Stimulated activated naive CD8-positive, alpha-beta T cell treated with anti-CD3 and anti-CD28 coated beads, Interleukin-15, amount 100 ng/mL, for 72 hours (primary cell): ENCODE measurements around the gene UBE2L6.

Experiments used
- ATAC-seq: fragments of 150-1000 bp; cut with Tn5 transposase; 2 replicates; pipeline ENCODE4 v1.10.0; 2021; ENCODE audit warnings: mild to moderate bottlenecking, moderate library complexity
- DNase-seq, 2 donors: peaks; one replicate each; pipeline ENCODE4 v3.0.0; 2021 to 2022
- H3K27ac Mint-ChIP-seq, 2 donors: one replicate each; pipeline ENCODE4 v1.8.0; 2022; ENCODE audit warnings: mild to moderate bottlenecking in 2 of 2, mixed read lengths in 2 of 2, moderate library complexity in 2 of 2
- H3K27me3 Mint-ChIP-seq: one replicate; pipeline ENCODE4 v1.8.0; 2022; ENCODE audit warnings: mixed read lengths
- H3K4me1 Mint-ChIP-seq: one replicate; pipeline ENCODE4 v1.8.0; 2022; ENCODE audit warnings: mild to moderate bottlenecking, mixed read lengths
- H3K4me3 Mint-ChIP-seq, 2 donors: one replicate each; pipeline ENCODE4 v1.8.0; 2022; ENCODE audit warnings: mild to moderate bottlenecking in 2 of 2, mixed read lengths in 2 of 2, moderate library complexity in 1 of 2
- H3K9me3 Mint-ChIP-seq, 2 donors: one replicate each; pipeline ENCODE4 v1.8.0; 2022; ENCODE audit warnings: mixed read lengths in 2 of 2

UBE2L6 gene

GRCh38 chr11:57521116-57521515, 46.4 kb downstream of the UBE2L6 start:
- no peaks in the 10 kb centered on the region for H3K9me3 Mint-ChIP-seq
- H3K4me1 Mint-ChIP-seq: peaks cover 8% of the 10 kb centered on the region
- H3K4me3 Mint-ChIP-seq: no peak overlapping the region
- DNase-seq (no peak), ATAC-seq (no peak)
- no peak overlapping the region for H3K27ac Mint-ChIP-seq
- H3K27me3 Mint-ChIP-seq: no peaks in the 10 kb centered on the region

- no peaks in the 10 kb centered on the region for H3K27me3 Mint-ChIP-seq
- peak overlapping the region; percentile 91 to 96 for H3K27ac Mint-ChIP-seq
- no peak for DNase-seq
- H3K4me3 Mint-ChIP-seq: peak overlapping the region; percentile 100
- no peak for ATAC-seq
- peaks cover 40% of the 10 kb centered on the region for H3K4me1 Mint-ChIP-seq
- no peaks in the 10 kb centered on the region for H3K9me3 Mint-ChIP-seq
These were observed 51.4 kb downstream of the UBE2L6 start for GRCh38 chr11:57516061-57516443.

GRCh38 chr11:57515332-57516060, 52.0 kb downstream of the UBE2L6 start, which contains the start of gene SLC43A1:
TSS of gene SLC43A1 (minus strand) at chr11:57515702. CDS start at chr11:57514111, 1,591 bp downstream.
- Mint-ChIP-seq H3K4me3 (peak within 1 kb of the TSS; percentile 100), H3K27me3 (no peaks in the 10 kb centered on the region), H3K9me3 (no peaks in the 10 kb centered on the region), H3K4me1 (peaks cover 40% of the 10 kb centered on the region), H3K27ac (peak within 1 kb of the TSS; percentile 96)
- DNase-seq (peak; percentile 35 to 56), ATAC-seq (peak; percentile 52)

GRCh38 chr11:57514538-57515331, 52.7 kb downstream of the UBE2L6 start:
- Mint-ChIP-seq H3K27ac (peak overlapping the region; percentile 96), H3K4me1 (peaks cover 44% of the 10 kb centered on the region), H3K4me3 (peak overlapping the region; percentile 100), H3K9me3 (no peaks in the 10 kb centered on the region), H3K27me3 (no peaks in the 10 kb centered on the region)
- peak; percentile 67 for ATAC-seq
- DNase-seq: peak; percentile 50 to 52

GRCh38 chr11:57513911-57514537, 53.4 kb downstream of the UBE2L6 start:
- peak; percentile 65 for ATAC-seq
- Mint-ChIP-seq H3K27me3 (no peaks in the 10 kb centered on the region), H3K4me3 (peak overlapping the region; percentile 100), H3K9me3 (no peaks in the 10 kb centered on the region), H3K4me1 (peaks cover 51% of the 10 kb centered on the region), H3K27ac (peak overlapping the region; percentile 96)
- peak; percentile 35 to 39 for DNase-seq

- H3K27ac Mint-ChIP-seq: peak overlapping the region in 1 of 2 donors; percentile 85
- no peaks in the 10 kb centered on the region for H3K27me3 Mint-ChIP-seq
- peaks cover 51% of the 10 kb centered on the region for H3K4me1 Mint-ChIP-seq
- ATAC-seq (no peak), DNase-seq (no peak)
- no peaks in the 10 kb centered on the region for H3K9me3 Mint-ChIP-seq
- peak overlapping the region; percentile 100 for H3K4me3 Mint-ChIP-seq
These were observed 54.0 kb downstream of the UBE2L6 start for GRCh38 chr11:57513452-57513795.

GRCh38 chr11:57512646-57513451, 54.6 kb downstream of the UBE2L6 start:
- ATAC-seq (no peak), DNase-seq (no peak)
- H3K4me3 Mint-ChIP-seq: peak overlapping the region; percentile 100
- peak overlapping the region in 1 of 2 donors; percentile 95 for H3K27ac Mint-ChIP-seq
- peaks cover 51% of the 10 kb centered on the region for H3K4me1 Mint-ChIP-seq
- no peaks in the 10 kb centered on the region for H3K27me3 Mint-ChIP-seq
- no peaks in the 10 kb centered on the region for H3K9me3 Mint-ChIP-seq

- H3K9me3 Mint-ChIP-seq: no peaks in the 10 kb centered on the region
- ATAC-seq (peak; percentile 24), DNase-seq (no peak)
- peak overlapping the region; percentile 100 for H3K4me3 Mint-ChIP-seq
- peak overlapping the region; percentile 91 to 95 for H3K27ac Mint-ChIP-seq
- H3K27me3 Mint-ChIP-seq: no peaks in the 10 kb centered on the region
- peaks cover 51% of the 10 kb centered on the region for H3K4me1 Mint-ChIP-seq
These were observed 55.6 kb downstream of the UBE2L6 start for GRCh38 chr11:57511741-57512430.

- H3K27me3 Mint-ChIP-seq: no peaks in the 10 kb centered on the region
- H3K9me3 Mint-ChIP-seq: no peaks in the 10 kb centered on the region
- H3K4me1 Mint-ChIP-seq: peaks cover 36% of the 10 kb centered on the region
- ATAC-seq (no peak), DNase-seq (no peak)
- no peak overlapping the region for H3K27ac Mint-ChIP-seq
- no peak overlapping the region for H3K4me3 Mint-ChIP-seq
These were observed 58.9 kb downstream of the UBE2L6 start for GRCh38 chr11:57508341-57509170.

GRCh38 chr11:57506522-57506921, 61.0 kb downstream of the UBE2L6 start:
- H3K27ac Mint-ChIP-seq: no peak overlapping the region

GRCh38 chr11:57504511-57504910, 63.0 kb downstream of the UBE2L6 start:
- H3K27me3 Mint-ChIP-seq: no peaks in the 10 kb centered on the region
- peaks cover 17% of the 10 kb centered on the region for H3K4me1 Mint-ChIP-seq
- H3K27ac Mint-ChIP-seq: no peak overlapping the region
- DNase-seq (no peak), ATAC-seq (no peak)
- H3K4me3 Mint-ChIP-seq: no peak overlapping the region
- no peaks in the 10 kb centered on the region for H3K9me3 Mint-ChIP-seq

More at GRCh38 chr11:57506522-57506921, 61.0 kb downstream of the UBE2L6 start:
- peaks cover 15% of the 10 kb centered on the region for H3K4me1 Mint-ChIP-seq
- ATAC-seq: no peak
- no peaks in the 10 kb centered on the region for H3K9me3 Mint-ChIP-seq
- no peak for DNase-seq
- no peak overlapping the region for H3K4me3 Mint-ChIP-seq
- H3K27me3 Mint-ChIP-seq: no peaks in the 10 kb centered on the region

- DNase-seq (no peak), ATAC-seq (no peak)
- peak overlapping the region in 1 of 2 donors; percentile 3 for H3K4me3 Mint-ChIP-seq
- peaks cover 14% of the 10 kb centered on the region for H3K4me1 Mint-ChIP-seq
- H3K9me3 Mint-ChIP-seq: no peaks in the 10 kb centered on the region
- H3K27ac Mint-ChIP-seq: no peak overlapping the region
- H3K27me3 Mint-ChIP-seq: no peaks in the 10 kb centered on the region
These were observed 64.6 kb downstream of the UBE2L6 start for GRCh38 chr11:57502870-57503269.

- no peak for ATAC-seq
- no peaks in the 10 kb centered on the region for H3K9me3 Mint-ChIP-seq
- no peak overlapping the region for H3K27ac Mint-ChIP-seq
These were observed 65.1 kb downstream of the UBE2L6 start for GRCh38 chr11:57502376-57502775.

GRCh38 chr11:57501953-57502352, 65.5 kb downstream of the UBE2L6 start:
- Mint-ChIP-seq H3K9me3 (no peaks in the 10 kb centered on the region), H3K4me3 (no peak overlapping the region), H3K27me3 (no peaks in the 10 kb centered on the region), H3K4me1 (peaks cover 14% of the 10 kb centered on the region), H3K27ac (no peak overlapping the region)
- DNase-seq (no peak), ATAC-seq (no peak)

More at GRCh38 chr11:57502376-57502775, 65.1 kb downstream of the UBE2L6 start:
- no peak overlapping the region for H3K4me3 Mint-ChIP-seq
- no peaks in the 10 kb centered on the region for H3K27me3 Mint-ChIP-seq
- DNase-seq: no peak
- peaks cover 14% of the 10 kb centered on the region for H3K4me1 Mint-ChIP-seq
